ENCODE data around the gene BCL2L11. TPM values are rescaled to one million over a fixed set of nuclear protein-coding genes. Genes with fewer than 3 reads are reported as not detected.

The BCL2L11 gene
- total RNA-seq, 2 experiments from 2014 or later: 11.7 to 16.5 TPM

- H3K36me3 Mint-ChIP-seq (ENCODE audit: low read depth): peaks cover 3% of the 10 kb centered on the region
- POLR2A ChIA-PET: no interaction called here
These were observed 18.5 kb upstream of the BCL2L11 start for GRCh38 chr2:111102216-111102615.

GRCh38 chr2:111105926-111106325, 14.8 kb upstream of the BCL2L11 start:
- H3K4me3 Mint-ChIP-seq: no peak overlapping the region
- no peaks in the 10 kb centered on the region for H3K9me3 Mint-ChIP-seq (ENCODE audit: insufficient read depth)

More at GRCh38 chr2:111102216-111102615, 18.5 kb upstream of the BCL2L11 start:
- H3K4me1 Mint-ChIP-seq (ENCODE audit: low read depth): peaks cover 20% of the 10 kb centered on the region
- DNase-seq (no peak), ATAC-seq (no peak)
- CTCF ChIA-PET: no interaction called here
- H3K4me3 Mint-ChIP-seq: no peak overlapping the region
- H3K9me3 Mint-ChIP-seq (ENCODE audit: insufficient read depth): no peaks in the 10 kb centered on the region
- peaks cover 16% of the 10 kb centered on the region for H3K27me3 Mint-ChIP-seq (ENCODE audit: low read depth)
- no peak overlapping the region for H3K27ac Mint-ChIP-seq

GRCh38 chr2:111106706-111107105, 14.0 kb upstream of the BCL2L11 start:
- no peak overlapping the region for H3K27ac Mint-ChIP-seq
- ATAC-seq: no peak
- ChIA-PET POLR2A (no interaction called here), CTCF (no interaction called here)
- H3K4me3 Mint-ChIP-seq: no peak overlapping the region
- H3K27me3 Mint-ChIP-seq (ENCODE audit: low read depth): peaks cover 15% of the 10 kb centered on the region
- no peak for DNase-seq
- H3K36me3 Mint-ChIP-seq (ENCODE audit: low read depth): no peaks in the 10 kb centered on the region
- peaks cover under 1% of the 10 kb centered on the region for H3K4me1 Mint-ChIP-seq (ENCODE audit: low read depth)
- no peaks in the 10 kb centered on the region for H3K9me3 Mint-ChIP-seq (ENCODE audit: insufficient read depth)

More at GRCh38 chr2:111105926-111106325, 14.8 kb upstream of the BCL2L11 start:
- peaks cover 9% of the 10 kb centered on the region for H3K4me1 Mint-ChIP-seq (ENCODE audit: low read depth)
- H3K27ac Mint-ChIP-seq: no peak overlapping the region
- no peak for DNase-seq
- POLR2A ChIA-PET: no interaction called here
- H3K27me3 Mint-ChIP-seq (ENCODE audit: low read depth): peaks cover 15% of the 10 kb centered on the region
- H3K36me3 Mint-ChIP-seq (ENCODE audit: low read depth): peaks cover under 1% of the 10 kb centered on the region
- CTCF ChIA-PET: no interaction called here
- ATAC-seq: no peak

GRCh38 chr2:111108745-111109271, 11.9 kb upstream of the BCL2L11 start:
- ChIA-PET CTCF (no interaction called here), POLR2A (no interaction called here)
- Mint-ChIP-seq H3K36me3 (ENCODE audit: low read depth) (no peaks in the 10 kb centered on the region), H3K9me3 (ENCODE audit: insufficient read depth) (no peaks in the 10 kb centered on the region), H3K4me1 (ENCODE audit: low read depth) (no peaks in the 10 kb centered on the region), H3K27ac (no peak overlapping the region), H3K27me3 (ENCODE audit: low read depth) (peaks cover 27% of the 10 kb centered on the region), H3K4me3 (no peak overlapping the region)
- ATAC-seq (no peak), DNase-seq (no peak)

GRCh38 chr2:111111101-111111755, 9.5 kb upstream of the BCL2L11 start:
- no peak for DNase-seq
- Mint-ChIP-seq H3K4me1 (ENCODE audit: low read depth) (peaks cover 5% of the 10 kb centered on the region), H3K27ac (no peak overlapping the region), H3K27me3 (ENCODE audit: low read depth) (peaks cover 28% of the 10 kb centered on the region), H3K9me3 (ENCODE audit: insufficient read depth) (no peaks in the 10 kb centered on the region), H3K36me3 (ENCODE audit: low read depth) (no peaks in the 10 kb centered on the region), H3K4me3 (no peak overlapping the region)
- ATAC-seq: no peak
- CTCF ChIA-PET: no interaction called here
- POLR2A ChIA-PET: no interaction called here

GRCh38 chr2:111113838-111114237, 6.9 kb upstream of the BCL2L11 start:
- H3K4me1 Mint-ChIP-seq (ENCODE audit: low read depth): peaks cover 30% of the 10 kb centered on the region
- DNase-seq (no peak), ATAC-seq (no peak)
- no peaks in the 10 kb centered on the region for H3K9me3 Mint-ChIP-seq (ENCODE audit: insufficient read depth)
- H3K4me3 Mint-ChIP-seq: no peak overlapping the region
- no peak overlapping the region for H3K27ac Mint-ChIP-seq
- H3K36me3 Mint-ChIP-seq (ENCODE audit: low read depth): no peaks in the 10 kb centered on the region
- ChIA-PET POLR2A (no interaction called here), CTCF (no interaction called here)
- peaks cover 49% of the 10 kb centered on the region for H3K27me3 Mint-ChIP-seq (ENCODE audit: low read depth)

- DNase-seq (no peak), ATAC-seq (no peak)
- H3K4me3 Mint-ChIP-seq: no peak overlapping the region
- H3K27me3 Mint-ChIP-seq (ENCODE audit: low read depth): peaks cover 56% of the 10 kb centered on the region
- no peak overlapping the region for H3K27ac Mint-ChIP-seq
- no peaks in the 10 kb centered on the region for H3K36me3 Mint-ChIP-seq (ENCODE audit: low read depth)
- POLR2A ChIA-PET: no interaction called here
- no peaks in the 10 kb centered on the region for H3K9me3 Mint-ChIP-seq (ENCODE audit: insufficient read depth)
- CTCF ChIA-PET: interaction anchor here (0.9 to 2.5 kb wide), 5 partner anchors 9 to 304 kb away, joined by 3 to 22 read pairs (median 4); no protein-coding TSS in a partner anchor
- H3K4me1 Mint-ChIP-seq (ENCODE audit: low read depth): peaks cover 42% of the 10 kb centered on the region
These were observed 4.5 kb upstream of the BCL2L11 start for GRCh38 chr2:111116011-111116746.

GRCh38 chr2:111116843-111117597, 3.7 kb upstream of the BCL2L11 start:
- CTCF ChIA-PET: interaction anchor here (0.6 to 2.5 kb wide), 9 partner anchors 8 to 304 kb away, joined by 3 to 22 read pairs (median 3); no protein-coding TSS in a partner anchor
- Mint-ChIP-seq H3K27ac (no peak overlapping the region), H3K27me3 (ENCODE audit: low read depth) (peaks cover 56% of the 10 kb centered on the region), H3K4me3 (peak overlapping the region; percentile 73), H3K4me1 (ENCODE audit: low read depth) (peaks cover 44% of the 10 kb centered on the region), H3K36me3 (ENCODE audit: low read depth) (peaks cover 1% of the 10 kb centered on the region), H3K9me3 (ENCODE audit: insufficient read depth) (no peaks in the 10 kb centered on the region)
- DNase-seq: peak; percentile 79
- ATAC-seq: peak; percentile 37
- POLR2A ChIA-PET: no interaction called here

GRCh38 chr2:111117598-111118480, 2.9 kb upstream of the BCL2L11 start:
- no peak for ATAC-seq
- H3K27ac Mint-ChIP-seq: peak overlapping the region; percentile 6

GRCh38 chr2:111118481-111118980, 2.2 kb upstream of the BCL2L11 start:
- Mint-ChIP-seq H3K4me1 (ENCODE audit: low read depth) (peaks cover 49% of the 10 kb centered on the region), H3K4me3 (peak overlapping the region; percentile 73), H3K27ac (peak overlapping the region; percentile 6), H3K27me3 (ENCODE audit: low read depth) (peaks cover 44% of the 10 kb centered on the region), H3K36me3 (ENCODE audit: low read depth) (peaks cover 3% of the 10 kb centered on the region), H3K9me3 (ENCODE audit: insufficient read depth) (no peaks in the 10 kb centered on the region)
- no peak for ATAC-seq
- POLR2A ChIA-PET: no interaction called here
- DNase-seq: no peak
- CTCF ChIA-PET: interaction anchor here (0.6 to 2.5 kb wide), 3 partner anchors 257 to 584 kb away, joined by 3 to 22 read pairs (median 3); no protein-coding TSS in a partner anchor

More at GRCh38 chr2:111117598-111118480, 2.9 kb upstream of the BCL2L11 start:
- H3K4me1 Mint-ChIP-seq (ENCODE audit: low read depth): peaks cover 45% of the 10 kb centered on the region
- peaks cover 1% of the 10 kb centered on the region for H3K36me3 Mint-ChIP-seq (ENCODE audit: low read depth)
- H3K4me3 Mint-ChIP-seq: peak overlapping the region; percentile 73
- ChIA-PET POLR2A (interaction anchor here (0.6 kb wide), 1 partner anchor 78 kb away, joined by 4 read pairs; no protein-coding TSS in a partner anchor), CTCF (interaction anchor here (0.6 to 2.5 kb wide), 8 partner anchors 14 to 585 kb away, joined by 3 to 22 read pairs (median 3); no protein-coding TSS in a partner anchor)
- no peak for DNase-seq
- H3K27me3 Mint-ChIP-seq (ENCODE audit: low read depth): peaks cover 50% of the 10 kb centered on the region
- H3K9me3 Mint-ChIP-seq (ENCODE audit: insufficient read depth): no peaks in the 10 kb centered on the region

All from activated CD8-positive, alpha-beta T cell treated with anti-CD3 and anti-CD28 coated beads, Interleukin-2, amount 10 ng/mL, durations not matched to agents 7 days and 5 days (primary cell).